ENCODE measurements around the gene SPEM3.
"Not testable (repeated sequence)": the region's sequence is repeated elsewhere in the genome, so short reads cannot be mapped to it uniquely, and the experiment has no call there.

Gene SPEM3

DNA sequence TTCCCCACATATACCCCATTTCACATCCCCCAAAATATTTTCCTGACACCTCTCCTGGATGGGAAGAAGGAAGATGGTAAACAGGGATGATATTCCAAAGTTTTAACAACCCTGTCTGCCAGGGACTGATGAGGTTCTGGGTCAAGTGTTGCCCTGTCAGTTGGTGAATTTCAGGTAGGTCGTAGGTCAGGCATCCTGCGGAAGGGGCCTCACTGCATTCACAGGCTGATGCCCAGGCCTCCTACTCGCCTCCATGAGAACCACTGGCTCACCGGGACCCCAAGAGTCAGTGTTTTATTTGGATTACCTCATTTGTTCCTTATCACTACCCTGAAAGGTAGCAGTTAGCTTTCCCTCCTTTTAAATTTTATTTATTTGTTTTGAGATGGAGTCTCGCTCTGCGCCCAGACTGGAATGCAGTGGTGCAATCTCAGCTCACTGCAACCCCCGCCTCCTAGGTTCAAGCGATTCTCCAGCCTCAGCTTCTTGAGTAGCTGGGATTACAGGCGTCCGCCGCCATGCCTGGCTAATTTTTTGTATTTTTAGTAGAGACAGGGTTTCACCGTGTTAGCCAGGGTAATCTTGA, 40.2 kb downstream of the SPEM3 start:
- TF ChIP-seq, protein P1, sequence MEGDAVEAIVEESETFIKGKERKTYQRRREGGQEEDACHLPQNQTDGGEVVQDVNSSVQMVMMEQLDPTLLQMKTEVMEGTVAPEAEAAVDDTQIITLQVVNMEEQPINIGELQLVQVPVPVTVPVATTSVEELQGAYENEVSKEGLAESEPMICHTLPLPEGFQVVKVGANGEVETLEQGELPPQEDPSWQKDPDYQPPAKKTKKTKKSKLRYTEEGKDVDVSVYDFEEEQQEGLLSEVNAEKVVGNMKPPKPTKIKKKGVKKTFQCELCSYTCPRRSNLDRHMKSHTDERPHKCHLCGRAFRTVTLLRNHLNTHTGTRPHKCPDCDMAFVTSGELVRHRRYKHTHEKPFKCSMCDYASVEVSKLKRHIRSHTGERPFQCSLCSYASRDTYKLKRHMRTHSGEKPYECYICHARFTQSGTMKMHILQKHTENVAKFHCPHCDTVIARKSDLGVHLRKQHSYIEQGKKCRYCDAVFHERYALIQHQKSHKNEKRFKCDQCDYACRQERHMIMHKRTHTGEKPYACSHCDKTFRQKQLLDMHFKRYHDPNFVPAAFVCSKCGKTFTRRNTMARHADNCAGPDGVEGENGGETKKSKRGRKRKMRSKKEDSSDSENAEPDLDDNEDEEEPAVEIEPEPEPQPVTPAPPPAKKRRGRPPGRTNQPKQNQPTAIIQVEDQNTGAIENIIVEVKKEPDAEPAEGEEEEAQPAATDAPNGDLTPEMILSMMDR (IDR thresholded peaks at IDR 0.05; ENCODE audit: control insufficient read depth, extremely low read depth, insufficient read depth), result no peak
- DNase-seq (ENCODE audit: low read depth), result no peak
- no peak overlapping the region for H3K4me3 ChIP-seq (ENCODE audit: low read depth, low read length)

DNA sequence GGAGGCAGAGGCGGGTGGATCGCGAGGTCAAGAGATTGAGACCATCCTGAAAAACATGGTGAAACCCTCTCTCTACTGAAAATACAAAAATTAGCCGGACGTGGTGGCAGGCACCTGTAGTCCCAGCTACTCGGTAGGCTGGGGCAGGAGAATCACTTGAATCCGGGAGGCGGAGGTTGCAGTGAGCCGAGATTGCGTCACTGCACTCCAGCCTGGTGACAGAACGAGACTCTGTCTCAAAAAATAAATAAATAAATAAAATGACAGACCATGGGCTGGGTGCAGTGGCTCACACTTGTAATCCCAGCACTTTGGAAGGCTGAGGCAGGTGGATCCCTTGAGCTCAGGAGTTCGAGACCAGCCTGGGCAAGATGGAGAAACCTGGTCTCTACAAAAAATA, 41.2 kb downstream of the SPEM3 start:
- DNase-seq (ENCODE audit: low read depth); H3K4me3 ChIP-seq (ENCODE audit: low read depth, low read length): not testable (repeated sequence)

DNA sequence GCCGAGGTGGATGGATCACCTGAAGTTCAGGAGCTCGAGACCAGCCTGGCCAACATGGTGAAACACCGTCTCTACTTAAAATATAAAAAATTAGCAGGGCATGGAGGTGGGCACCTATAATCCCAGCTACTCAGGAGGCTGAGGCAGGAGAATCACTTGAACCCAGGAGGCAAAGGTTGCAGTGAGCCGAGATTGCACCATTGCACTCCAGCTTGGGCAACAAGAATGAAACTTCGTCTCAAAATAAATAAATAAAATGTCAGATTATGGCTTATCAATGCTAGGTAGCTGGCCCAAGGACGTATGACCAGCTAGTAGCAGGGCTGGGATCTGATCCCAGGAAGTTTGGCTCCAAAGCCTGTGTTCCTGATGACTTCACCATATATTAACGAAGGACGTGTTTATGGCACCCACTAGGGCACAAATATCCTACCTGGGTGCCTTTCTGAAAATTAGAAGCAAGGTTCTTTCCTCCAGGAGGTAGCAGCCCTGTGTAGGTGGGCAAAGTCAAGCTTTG, 41.9 kb downstream of the SPEM3 start:
- not testable (repeated sequence) for H3K4me3 ChIP-seq (ENCODE audit: low read depth, low read length); DNase-seq (ENCODE audit: low read depth)

DNA sequence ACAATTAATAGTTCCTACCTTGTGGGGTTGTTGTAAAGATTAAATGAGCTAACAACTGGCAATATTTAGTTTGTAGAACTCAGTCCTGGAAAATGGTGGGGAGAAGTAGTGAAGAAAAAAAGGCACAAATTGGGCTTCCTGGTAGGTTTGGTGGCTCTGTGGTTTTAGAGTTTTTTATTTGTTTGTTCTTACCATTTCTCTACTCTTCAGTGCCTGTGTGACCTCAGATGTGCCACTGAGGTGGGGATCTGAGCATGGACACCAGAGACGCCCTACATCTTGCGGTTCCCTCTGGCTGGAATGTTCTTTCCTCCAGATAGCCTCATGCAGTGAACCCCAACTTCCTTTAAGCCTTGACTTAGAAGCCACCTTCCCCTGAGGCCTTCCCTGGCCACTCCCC, 43.1 kb downstream of the SPEM3 start:
- no peak overlapping the region for H3K4me3 ChIP-seq (ENCODE audit: low read depth, low read length)
- no peak for DNase-seq (ENCODE audit: low read depth)
- TF ChIP-seq, protein P1 (IDR thresholded peaks at IDR 0.05; ENCODE audit: control insufficient read depth, extremely low read depth, insufficient read depth), result no peak

DNA sequence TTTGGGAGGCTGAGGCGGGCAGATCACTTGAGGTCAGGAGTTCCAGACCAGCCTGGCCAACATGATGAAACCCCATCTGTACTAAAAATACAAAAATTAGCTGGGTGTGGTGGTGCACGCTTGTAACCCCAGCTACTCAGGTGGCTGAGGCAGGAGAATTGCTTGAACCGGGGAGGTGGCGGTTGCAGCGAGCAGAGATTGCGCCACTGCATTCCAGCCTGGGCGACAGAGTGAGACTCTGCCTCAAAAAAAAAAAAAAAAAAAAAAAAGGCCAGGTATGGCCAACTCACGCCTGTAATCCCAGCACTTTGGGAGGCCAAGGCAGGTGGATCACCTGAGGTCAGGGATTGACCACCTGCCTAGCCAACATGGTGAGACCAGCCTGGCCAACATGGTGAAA, 46.1 kb downstream of the SPEM3 start:
- H3K4me3 ChIP-seq (ENCODE audit: low read depth, low read length); DNase-seq (ENCODE audit: low read depth): not testable (repeated sequence)

DNA sequence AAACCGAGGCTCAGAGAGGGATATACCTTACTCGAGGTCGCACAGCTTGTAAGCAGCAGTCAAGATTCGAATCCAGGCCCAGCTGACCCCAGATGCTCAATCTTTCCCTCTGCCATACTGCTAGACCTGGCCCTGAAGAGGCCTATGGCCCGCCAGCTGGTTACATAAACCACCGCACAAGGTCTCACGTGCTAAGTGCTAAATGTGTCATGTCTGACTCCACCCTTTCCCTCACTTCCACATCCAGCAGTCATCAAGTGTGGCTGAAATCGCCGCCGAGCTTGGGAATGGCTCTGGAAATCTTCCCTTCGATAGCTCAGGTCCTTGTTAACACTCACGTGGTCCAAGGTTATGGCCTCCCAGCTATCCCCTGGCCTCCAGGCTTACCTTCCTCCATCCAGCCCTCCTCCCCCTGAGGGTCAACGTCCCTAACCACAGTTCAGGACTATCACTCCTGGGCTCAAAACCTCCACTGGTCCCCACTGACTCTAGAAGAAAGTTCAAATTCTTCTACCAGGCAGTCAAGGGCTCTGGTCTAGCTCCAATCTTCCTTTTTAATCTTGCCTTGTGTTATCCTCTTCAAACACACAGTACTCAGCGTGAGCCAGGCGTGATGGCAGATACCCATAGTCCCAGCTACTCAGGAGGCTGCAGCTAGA, 47.2 kb downstream of the SPEM3 start:
- no peak for DNase-seq (ENCODE audit: low read depth)
- no peak overlapping the region for H3K4me3 ChIP-seq (ENCODE audit: low read depth, low read length)
- TF ChIP-seq, protein P1 (IDR thresholded peaks at IDR 0.05; ENCODE audit: control insufficient read depth, extremely low read depth, insufficient read depth), result no peak

DNA sequence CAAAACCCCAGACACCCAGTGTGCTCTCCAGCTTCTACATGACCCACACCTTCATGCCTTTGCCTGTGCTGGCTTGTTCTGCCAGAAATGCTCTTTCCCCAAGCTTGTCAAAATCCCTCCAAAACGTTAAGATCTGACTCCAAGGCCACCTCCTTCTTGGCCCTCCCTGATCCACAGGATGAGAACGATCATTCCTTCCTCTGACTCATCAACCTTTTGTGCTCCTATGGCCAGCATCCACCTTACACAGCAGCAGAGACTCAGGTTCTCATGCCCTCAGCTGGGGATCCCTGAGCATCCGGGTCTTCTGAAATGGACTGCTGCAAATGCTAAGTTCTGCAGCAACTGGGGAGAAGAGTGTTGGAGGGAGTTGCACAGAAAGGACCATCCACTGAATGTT, 47.8 kb downstream of the SPEM3 start:
- TF ChIP-seq, protein P1 (IDR thresholded peaks at IDR 0.05; ENCODE audit: control insufficient read depth, extremely low read depth, insufficient read depth), result no peak
- H3K4me3 ChIP-seq (ENCODE audit: low read depth, low read length), result no peak overlapping the region
- no peak for DNase-seq (ENCODE audit: low read depth)

DNA sequence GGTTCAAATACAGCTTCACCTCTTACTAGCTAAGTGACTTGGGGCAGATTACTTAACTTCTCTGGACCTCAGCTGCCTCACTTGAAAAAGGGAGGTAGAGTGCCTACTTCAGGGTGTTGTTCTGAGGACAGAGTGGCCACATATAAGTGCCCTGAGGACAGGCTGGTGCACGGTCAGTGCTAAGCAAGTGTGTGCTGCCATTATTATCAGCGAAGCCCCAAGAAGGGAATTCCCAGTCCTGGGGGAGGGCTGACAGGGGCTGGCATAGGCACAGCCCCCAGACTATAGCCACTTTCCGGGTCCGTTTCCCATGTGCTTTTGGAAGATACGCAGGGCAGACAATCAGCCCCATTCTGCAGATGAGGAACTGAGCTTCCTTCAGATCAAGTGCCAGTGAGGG, 48.3 kb downstream of the SPEM3 start:
- TF ChIP-seq, protein P1 (IDR thresholded peaks at IDR 0.05; ENCODE audit: control insufficient read depth, extremely low read depth, insufficient read depth), result no peak
- DNase-seq (ENCODE audit: low read depth), result no peak
- no peak overlapping the region for H3K4me3 ChIP-seq (ENCODE audit: low read depth, low read length)

Measured in LNCaP clone FGC (cell line).